HPDE6-E6E7 (cell line): ENCODE results near the gene ISYNA1.

Source experiments
- DNase-seq: peaks from one replicate; pipeline ENCODE4 v3.0.0; 2011; ENCODE audit warnings: missing footprints; ENCODE audit errors: extremely low spot score

Gene ISYNA1

GRCh38 chr19:18443831-18444230 is 5.9 kb upstream of the ISYNA1 start:
- no peak for DNase-seq

- no peak for DNase-seq
These were observed 5.5 kb upstream of the ISYNA1 start for GRCh38 chr19:18443406-18443805.

DNA sequence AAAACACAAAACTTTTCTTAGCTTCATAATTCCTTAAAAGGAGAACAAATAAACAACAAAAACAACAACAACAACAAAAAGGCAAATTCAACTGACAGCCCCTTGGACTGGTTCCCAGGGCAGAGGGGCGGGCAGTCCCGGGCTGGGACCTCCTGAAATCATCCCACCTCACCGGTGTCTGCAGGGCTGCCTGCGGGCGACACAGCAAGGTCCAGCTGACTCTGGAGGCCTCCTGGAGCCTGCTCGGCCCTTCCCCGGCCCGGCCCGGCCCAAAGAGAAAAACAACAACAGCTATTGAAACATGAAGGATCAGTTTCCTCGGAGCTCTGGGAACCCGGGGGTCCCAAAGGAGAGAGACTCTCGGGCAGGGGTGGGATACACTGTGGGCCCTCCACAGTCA is 5.0 kb upstream of the ISYNA1 start:
- no peak for DNase-seq

DNA sequence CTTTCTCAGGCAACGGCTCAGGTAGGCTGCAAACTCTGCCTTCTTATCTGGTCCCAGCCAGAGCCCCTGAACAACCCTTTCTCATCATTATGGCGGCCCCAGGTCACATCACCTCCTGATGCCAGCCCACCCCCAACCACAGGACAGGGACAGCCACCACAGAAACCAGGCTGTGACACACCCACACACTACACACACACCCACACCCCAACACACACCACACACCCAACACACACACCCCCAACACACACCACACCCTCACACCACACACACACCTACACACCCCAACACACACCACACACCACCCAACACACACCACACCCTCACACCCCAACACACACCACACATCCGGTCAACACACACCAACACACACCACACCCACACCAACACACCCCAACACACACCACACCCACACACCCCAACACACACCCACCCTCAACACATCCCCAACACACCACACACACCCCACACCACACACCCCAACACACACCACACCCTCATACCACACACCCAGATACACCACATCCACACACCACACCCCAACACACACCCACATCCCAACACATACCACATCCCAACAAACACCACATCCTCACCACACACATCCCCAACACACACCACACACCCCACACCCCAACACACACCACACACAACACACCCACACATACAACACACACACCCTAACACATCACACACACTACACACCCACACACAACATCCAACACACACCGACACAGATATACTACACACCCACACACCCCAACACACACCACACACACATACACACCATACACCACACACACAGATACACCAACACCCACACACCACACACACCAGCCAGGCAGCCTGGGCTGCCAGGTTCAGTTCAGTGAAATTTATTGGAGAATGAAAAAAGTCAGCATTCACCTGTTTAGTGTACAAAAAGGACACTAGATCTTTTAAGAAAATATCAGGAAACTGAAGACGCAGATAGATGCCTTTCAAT is 4.2 kb upstream of the ISYNA1 start:
- no peak for DNase-seq

DNA sequence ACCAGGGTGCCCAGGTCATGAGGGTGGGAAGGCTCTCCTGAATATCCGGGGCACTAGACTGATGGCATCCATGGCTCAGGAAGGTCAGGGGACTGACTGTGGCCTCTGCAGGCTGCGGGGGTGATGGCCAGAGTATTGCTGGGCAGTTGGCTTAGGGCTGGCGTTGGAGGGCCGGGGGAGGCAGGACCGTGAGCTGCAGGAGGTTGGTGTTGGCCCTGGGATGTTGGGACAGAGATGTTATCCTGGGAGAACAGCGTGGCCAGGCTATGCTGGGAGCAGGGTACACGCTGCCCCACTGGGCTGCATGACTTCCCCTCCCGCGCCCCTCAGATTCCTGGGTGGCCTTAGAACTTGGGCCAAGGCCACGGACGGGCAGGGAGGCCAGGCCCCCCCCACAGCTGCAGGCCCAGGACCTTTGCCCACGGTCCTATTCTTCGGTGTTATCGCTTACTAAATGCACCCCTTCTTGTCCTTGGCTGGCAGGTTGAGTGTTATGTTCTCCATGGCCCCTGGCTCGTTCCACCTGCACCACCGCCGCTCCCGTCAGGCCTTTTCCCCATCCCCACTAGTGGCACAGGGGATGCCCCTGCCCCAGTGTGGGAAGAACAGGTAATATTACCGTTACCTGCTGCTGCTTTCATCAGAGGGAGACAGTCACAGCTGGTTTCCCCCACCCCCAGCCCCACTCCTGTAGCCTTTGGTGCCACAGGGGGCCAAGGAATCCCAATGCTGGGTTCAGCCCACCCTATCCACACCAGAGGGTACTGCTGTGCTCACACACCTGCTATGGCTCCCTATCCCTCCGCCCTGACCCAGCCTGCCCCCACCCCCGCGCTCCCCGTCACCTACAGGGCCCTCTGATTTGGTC is 3.2 kb upstream of the ISYNA1 start:
- DNase-seq: no peak

DNA sequence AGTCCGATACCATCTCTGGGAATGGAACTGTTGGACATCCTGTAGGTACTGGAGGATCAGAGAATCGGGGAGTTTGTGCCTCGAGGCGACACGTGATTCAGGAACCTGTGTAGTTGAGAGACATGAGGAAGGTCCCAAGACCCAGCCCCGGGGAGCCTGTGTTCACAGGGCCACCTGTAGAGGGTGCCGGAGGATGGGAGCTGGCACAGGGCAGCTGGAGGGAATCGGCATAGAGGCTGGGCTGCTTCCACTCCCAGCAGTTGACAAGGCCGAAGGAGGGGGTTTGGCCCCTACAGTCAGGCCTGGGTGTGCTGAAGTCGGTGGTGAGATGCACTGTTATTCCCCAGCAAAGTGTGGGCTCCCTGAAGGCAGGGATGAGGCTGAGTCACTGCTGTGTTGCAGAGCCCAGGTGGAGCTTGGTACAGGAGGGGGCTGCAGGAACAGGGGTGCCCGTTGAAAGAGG is 2.5 kb upstream of the ISYNA1 start:
- no peak for DNase-seq

DNA sequence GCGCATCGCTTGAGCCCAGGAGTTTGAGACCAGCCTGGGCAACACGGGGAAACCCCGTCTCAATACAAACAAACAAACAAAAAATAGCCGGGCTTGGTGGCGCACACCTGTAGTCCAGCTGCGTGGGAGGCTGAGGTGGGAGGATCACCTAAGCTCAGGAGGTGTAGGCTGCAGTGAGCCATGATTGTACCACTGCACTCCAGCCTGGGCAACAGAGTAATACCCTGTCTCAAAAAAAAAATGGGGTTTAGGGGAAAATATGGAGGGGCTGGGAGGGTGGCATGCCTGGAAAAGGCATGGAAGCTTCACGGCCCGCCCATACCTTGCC is 1.9 kb upstream of the ISYNA1 start:
- no peak for DNase-seq

GRCh38 chr19:18439025-18439909 is 1.3 kb upstream of the ISYNA1 start:
- no peak for DNase-seq

DNA sequence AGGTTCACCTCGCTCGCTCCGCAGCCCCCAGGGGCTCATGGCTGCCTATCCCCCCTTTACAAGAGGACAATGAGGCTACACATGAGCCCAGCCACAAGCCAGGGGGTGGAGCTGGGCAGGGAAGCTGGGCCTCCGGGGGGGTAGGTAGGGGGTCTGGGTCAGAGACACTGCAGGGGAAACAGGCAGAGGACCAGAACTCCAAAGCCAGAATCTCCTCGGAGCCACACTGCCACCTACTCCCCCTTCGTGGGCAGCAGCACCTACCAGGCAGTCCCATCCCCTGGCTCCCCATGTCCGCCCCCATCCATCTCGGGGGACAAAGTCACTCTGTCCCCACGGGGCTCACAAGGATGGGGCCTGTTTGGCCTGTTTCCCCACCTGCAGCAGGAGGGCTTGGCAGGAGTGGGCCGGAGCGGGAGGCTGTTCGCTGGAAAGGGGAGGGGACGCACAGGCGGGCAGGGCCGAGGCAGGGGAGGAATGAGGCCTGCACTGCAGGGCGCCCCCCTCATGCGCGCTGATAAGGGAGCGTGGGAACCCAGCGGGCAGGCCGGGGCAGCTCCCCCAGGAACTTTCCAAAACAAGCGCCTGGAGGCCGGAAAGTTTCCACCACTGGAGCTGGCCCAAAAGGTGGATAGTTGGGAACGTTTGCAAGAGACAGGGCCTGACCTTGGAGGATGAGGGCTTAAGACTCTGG is 545 bp upstream of the ISYNA1 start:
- no peak for DNase-seq

- no peak for DNase-seq
These were observed 1.1 kb downstream of the ISYNA1 start for GRCh38 chr19:18436671-18437490.

GRCh38 chr19:18435842-18436670 is 1.9 kb downstream of the ISYNA1 start:
- DNase-seq: no peak

- no peak for DNase-seq
These were observed 2.6 kb downstream of the ISYNA1 start for GRCh38 chr19:18435178-18435841.

GRCh38 chr19:18434411-18435175 is 3.3 kb downstream of the ISYNA1 start:
- DNase-seq: no peak

DNA sequence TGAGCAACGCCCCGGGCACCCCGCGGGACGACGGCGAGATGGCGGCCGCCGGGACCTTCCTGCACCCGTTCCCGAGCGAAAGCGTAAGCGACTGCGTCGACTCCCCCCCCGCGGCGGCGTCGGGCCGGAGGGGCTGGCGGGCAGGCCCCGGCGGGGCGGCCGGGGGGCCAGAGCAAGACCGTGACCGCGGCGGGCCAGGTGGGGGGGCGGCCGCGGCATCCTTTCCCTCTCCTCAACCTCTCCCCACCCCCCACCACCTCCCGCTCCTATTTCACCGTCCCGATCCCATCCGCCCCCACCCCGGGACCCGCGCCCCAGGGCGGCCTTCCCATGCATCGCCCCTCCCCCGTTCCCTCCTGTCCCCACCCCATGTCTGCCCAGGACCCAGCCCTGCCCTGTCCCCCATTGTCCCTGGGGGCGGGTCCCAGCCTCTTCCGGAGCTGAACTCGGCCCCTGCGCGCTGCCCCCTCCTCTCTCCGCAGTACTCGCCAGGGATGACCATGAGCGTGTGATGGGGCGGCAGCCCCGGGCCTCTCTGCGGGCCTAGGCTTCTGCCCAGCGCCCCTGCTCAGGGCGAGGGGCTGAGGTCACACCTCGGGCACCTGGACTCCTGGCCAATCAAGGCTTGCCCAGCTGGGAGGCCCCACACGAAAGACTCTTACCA is 4.1 kb downstream of the ISYNA1 start:
- no peak for DNase-seq

- DNase-seq: no peak
These were observed 4.8 kb downstream of the ISYNA1 start for GRCh38 chr19:18433015-18433691.

GRCh38 chr19:18432275-18433014 is 5.5 kb downstream of the ISYNA1 start:
- no peak for DNase-seq
